Measurements from ENCODE around the gene NBEA.
"Not testable (repeated sequence)": the region's sequence is repeated elsewhere in the genome, so short reads cannot be mapped to it uniquely, and the experiment has no call there.

The NBEA gene

GRCh38 chr13:35672611-35673010 is 730.5 kb downstream of the NBEA start (continued):
- TF ChIP-seq ZBTB49 (tag by site-specific recombination; IDR thresholded peaks at IDR 0.05; ENCODE audit: low read depth) = no peak
- TF ChIP-seq ZNF133 (tag by site-specific recombination; IDR thresholded peaks at IDR 0.05) = no peak

- H3K27ac ChIP-seq (ENCODE audit: extremely low read depth, low read depth, low read length) = no peak overlapping the region
- TF ChIP-seq PRDM4 (tag by site-specific recombination; IDR thresholded peaks at IDR 0.05) = no peak
- no peak for TF ChIP-seq ZNF529 (tag by site-specific recombination; IDR thresholded peaks at IDR 0.05; ENCODE audit: insufficient replicate concordance)
- no peak for TF ChIP-seq ZFP41 (tag by site-specific recombination; IDR thresholded peaks at IDR 0.05; ENCODE audit: borderline replicate concordance)
- TF ChIP-seq ZBTB8A (tag by site-specific recombination; IDR thresholded peaks at IDR 0.05) = no peak
- TF ChIP-seq ZNF830 (tag by site-specific recombination; IDR thresholded peaks at IDR 0.05; ENCODE audit: low read depth) = no peak
- no peak for TF ChIP-seq ZNF133 (tag by site-specific recombination; IDR thresholded peaks at IDR 0.05)
- TF ChIP-seq ZNF585B (tag by site-specific recombination; IDR thresholded peaks at IDR 0.05) = no peak
- no peak for TF ChIP-seq ZNF704 (tag by site-specific recombination; IDR thresholded peaks at IDR 0.05)
- no peak for TF ChIP-seq ZNF645 (tag by site-specific recombination; IDR thresholded peaks at IDR 0.05)
- no peak for TF ChIP-seq ZNF202 (tag by site-specific recombination; IDR thresholded peaks at IDR 0.05; ENCODE audit: borderline replicate concordance)
- TF ChIP-seq ZNF174 (tag by site-specific recombination; IDR thresholded peaks at IDR 0.05) = no peak
- no peak for TF ChIP-seq ZNF658 (tag by site-specific recombination; IDR thresholded peaks at IDR 0.05)
- no peak for TF ChIP-seq INSM2 (tag by site-specific recombination; IDR thresholded peaks at IDR 0.05)
- TF ChIP-seq GLIS1 (tag by site-specific recombination; IDR thresholded peaks at IDR 0.05) = no peak
- TF ChIP-seq ZNF768 (tag by site-specific recombination; IDR thresholded peaks at IDR 0.05) = no peak
- no peak for TF ChIP-seq BCL6B (tag by site-specific recombination; IDR thresholded peaks at IDR 0.05)
- TF ChIP-seq ZNF670 (tag by site-specific recombination; IDR thresholded peaks at IDR 0.05; ENCODE audit: low read depth) = no peak
- H3K4me1 ChIP-seq (ENCODE audit: control insufficient read depth, insufficient read depth, low read length) = no peaks in the 10 kb centered on the region
- POLR2A ChIA-PET = no interaction called here
- CTCF ChIA-PET = interaction anchor here (0.9 kb wide), 1 partner anchor 45 kb away, joined by 4 read pairs; no protein-coding TSS in a partner anchor
- H3K4me3 ChIP-seq (ENCODE audit: low read depth, low read length) = no peak overlapping the region
- no peaks in the 10 kb centered on the region for H3K36me3 ChIP-seq (ENCODE audit: control insufficient read depth in 2 of 2, insufficient read depth in 1 of 2, low read length in 2 of 2)
- no peaks in the 10 kb centered on the region for H3K9me3 ChIP-seq (ENCODE audit: control insufficient read depth, insufficient read depth, low read depth, low read length)
Measured at GRCh38 chr13:35675651-35676050, 733.6 kb downstream of the NBEA start.

- H3K9me3 ChIP-seq (ENCODE audit: control insufficient read depth, insufficient read depth, low read depth, low read length); POLR2A ChIA-PET; H3K4me1 ChIP-seq (ENCODE audit: control insufficient read depth, insufficient read depth, low read length); H3K36me3 ChIP-seq (ENCODE audit: control insufficient read depth in 2 of 2, insufficient read depth in 1 of 2, low read length in 2 of 2); H3K4me3 ChIP-seq (ENCODE audit: low read depth, low read length); H3K27ac ChIP-seq (ENCODE audit: extremely low read depth, low read depth, low read length): not testable (repeated sequence)
- CTCF ChIA-PET = interaction anchor here (0.5 to 0.7 kb wide), 3 partner anchors 36 to 47 kb away, joined by 3 to 5 read pairs (median 3); no protein-coding TSS in a partner anchor
Measured at GRCh38 chr13:35677863-35678262, 735.8 kb downstream of the NBEA start.
